Measurements from ENCODE around the gene GPNMB. TPM values are rescaled to one million over a fixed set of nuclear protein-coding genes. Genes with fewer than 3 reads are reported as not detected.

GPNMB gene
- total RNA-seq, 1 experiment from 2014 or later: 188 TPM

DNA sequence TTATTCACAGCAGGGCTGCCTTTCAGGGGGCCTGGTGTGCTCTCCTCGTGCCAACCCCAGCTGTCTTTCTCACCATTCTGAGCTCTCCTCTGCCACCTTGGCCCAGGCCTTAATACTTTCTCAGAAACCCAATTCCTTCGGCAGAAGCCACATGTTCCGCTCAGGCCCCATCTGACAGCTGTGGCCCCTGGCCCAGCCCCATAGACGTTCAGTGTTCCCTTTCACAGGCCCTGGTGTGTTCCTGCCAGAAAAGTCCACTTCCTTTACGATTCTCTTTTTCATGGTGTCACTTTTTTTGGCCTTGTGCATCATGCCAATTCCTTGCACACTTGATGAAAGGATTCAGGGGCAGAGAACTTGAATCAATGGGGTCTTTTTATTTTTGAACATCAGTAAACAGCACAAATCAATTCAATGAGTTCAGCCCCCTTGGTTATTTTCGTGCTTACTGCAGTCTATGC lies 15.9 kb upstream of the GPNMB start:
- peak; percentile 40 for DNase-seq (ENCODE audit: low read depth)

- DNase-seq (ENCODE audit: low read depth): no peak
Measured at GRCh38 chr7:23232966-23233365, 13.6 kb upstream of the GPNMB start.

DNA sequence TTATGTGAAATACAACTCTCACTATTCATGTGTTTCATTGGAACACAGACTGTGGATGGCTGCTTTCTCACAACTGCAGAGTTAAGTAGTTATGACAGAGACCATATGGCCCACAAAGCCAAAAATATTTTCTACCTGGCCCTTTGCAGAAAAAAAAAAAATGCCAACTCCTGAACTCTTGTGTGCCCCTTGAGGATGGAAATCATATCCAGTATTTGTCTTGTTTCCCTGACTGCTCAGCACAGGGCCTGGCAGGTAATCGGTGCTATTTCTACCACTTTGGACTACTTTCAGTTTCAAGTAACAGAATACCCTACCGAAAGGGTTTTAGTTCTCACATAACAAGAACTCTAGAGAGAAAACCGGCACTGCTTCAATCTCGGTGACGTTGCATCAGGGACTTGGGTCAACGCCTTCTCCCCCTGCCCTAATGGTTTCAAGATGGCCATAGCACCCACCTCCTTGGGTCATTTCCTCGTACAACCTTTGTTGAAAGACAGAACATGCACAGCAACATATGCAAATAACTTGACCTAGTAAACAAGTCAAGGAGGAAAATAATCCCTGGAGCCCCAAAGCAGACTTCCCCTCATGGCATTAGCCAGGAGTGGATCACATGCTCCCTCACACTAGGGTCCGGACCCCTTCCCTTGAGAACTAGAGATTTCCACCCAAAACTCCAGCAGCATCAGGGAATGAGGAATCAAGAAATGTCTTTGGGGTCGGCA lies 11.8 kb upstream of the GPNMB start:
- DNase-seq (ENCODE audit: low read depth): no peak

GRCh38 chr7:23235813-23236221 lies 10.8 kb upstream of the GPNMB start:
- DNase-seq (ENCODE audit: low read depth): no peak

GRCh38 chr7:23237000-23237399 lies 9.6 kb upstream of the GPNMB start:
- DNase-seq (ENCODE audit: low read depth): no peak

DNA sequence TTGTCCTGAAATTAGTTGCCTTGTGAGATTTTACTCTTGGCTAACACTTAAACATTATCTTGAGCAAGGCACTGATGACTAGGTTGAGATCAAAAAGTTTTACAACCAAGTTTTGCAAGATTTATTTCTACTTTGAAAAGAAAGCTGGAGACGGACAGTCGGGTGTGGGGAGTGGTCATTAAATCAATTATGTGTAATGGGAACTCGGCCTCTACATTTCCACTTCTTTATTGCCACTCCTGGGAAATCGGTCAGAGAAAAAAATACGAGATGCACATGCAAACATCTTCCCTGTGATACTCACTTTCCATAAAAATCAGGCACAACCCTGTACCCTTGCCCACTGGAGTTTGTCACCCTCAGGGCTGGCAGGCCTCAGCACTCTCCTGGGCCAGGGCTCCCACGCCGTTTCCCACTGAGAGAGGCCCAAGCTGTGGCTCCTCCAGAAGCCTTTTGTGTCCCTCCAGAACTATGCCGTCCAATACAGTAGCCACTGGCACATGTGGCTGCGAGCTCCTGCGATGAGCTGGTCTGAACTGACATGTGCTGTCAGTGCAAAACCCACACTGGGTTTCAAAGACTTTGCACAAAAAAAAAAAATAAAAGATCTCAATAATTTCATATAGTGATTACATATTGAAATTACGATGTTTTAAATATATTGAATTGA lies 7.5 kb upstream of the GPNMB start:
- no peak for DNase-seq (ENCODE audit: low read depth)

DNA sequence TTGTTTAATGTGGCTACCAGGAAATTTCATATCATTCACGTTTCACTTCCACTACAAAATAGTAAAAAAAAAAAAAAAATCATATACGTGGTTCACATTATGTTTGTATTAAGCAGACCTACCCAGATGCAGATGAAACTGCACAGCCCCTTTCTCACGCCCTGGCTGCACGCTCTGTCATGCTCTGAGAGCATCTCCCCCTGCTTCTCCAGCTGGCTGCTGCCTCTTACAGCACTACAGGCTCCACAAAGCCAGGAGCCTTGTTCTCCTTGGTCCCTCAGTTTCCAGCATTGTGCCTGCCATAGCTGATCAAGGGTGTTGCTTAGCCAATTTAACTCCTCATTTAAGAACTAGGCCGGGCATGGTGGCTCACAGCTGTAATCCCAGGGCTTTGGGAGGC lies 6.9 kb upstream of the GPNMB start:
- DNase-seq (ENCODE audit: low read depth): no peak

GRCh38 chr7:23242321-23242720 lies 4.3 kb upstream of the GPNMB start:
- no peak for DNase-seq (ENCODE audit: low read depth)

GRCh38 chr7:23242935-23243334 lies 3.6 kb upstream of the GPNMB start:
- no peak for DNase-seq (ENCODE audit: low read depth)

GRCh38 chr7:23247046-23247602 lies 549 bp downstream of the GPNMB start:
- peak; percentile 37 for DNase-seq (ENCODE audit: low read depth)

DNA sequence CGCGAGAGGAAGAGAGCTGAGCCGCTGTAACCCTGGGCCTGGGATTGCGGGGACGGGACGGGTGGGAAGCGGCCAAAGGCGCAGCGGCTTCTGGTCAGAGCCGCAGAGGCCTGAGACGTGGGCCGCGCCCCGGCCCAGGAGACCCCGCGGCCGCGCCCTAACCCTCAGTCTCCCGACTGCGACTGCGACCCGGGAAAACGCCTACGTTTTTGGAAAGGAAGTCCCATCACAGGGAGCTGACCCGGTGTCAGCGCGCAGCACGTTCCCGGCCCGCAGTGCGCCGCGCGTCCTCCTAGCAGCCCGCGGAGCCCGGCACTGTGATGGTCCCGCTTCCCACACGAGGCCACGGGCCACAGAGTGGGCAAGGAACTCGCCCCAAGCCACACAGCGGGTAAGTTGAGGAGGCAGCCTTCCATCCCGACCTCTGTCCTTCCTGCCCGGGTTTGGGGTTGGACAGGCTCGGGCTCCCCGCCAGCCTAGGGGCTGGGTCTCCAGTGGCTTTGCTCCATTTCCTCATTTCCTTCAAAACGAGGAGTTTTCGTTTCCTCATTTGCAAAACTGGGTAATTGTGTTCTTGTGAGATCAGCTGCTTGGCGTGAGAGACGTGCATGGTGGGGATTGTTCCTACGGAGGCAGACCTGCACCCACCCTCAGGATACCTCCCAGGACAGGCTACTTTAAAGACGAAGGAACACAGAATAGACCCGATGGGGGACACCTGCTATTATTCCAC lies 1.2 kb downstream of the GPNMB start:
- peak; percentile 40 for DNase-seq (ENCODE audit: low read depth)

DNA sequence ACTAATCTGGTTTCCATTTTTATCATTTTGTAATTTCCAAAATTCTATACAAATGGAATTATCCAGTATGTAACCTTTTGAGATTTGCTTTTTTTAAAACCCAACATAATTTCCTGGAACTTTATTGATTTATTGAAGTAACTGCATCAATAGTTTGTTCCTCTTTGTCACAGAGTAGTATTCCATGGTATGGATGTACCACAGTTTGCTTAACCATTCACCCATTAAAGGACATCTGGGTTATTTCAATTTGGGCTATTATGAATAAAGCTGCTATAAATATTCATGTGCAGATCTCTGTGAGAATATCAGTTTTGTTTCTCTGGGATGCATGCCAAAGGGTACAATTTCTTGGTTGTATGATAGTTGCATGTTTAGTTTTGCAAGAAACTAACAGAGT lies 2.9 kb downstream of the GPNMB start:
- no peak for DNase-seq (ENCODE audit: low read depth)

GRCh38 chr7:23254051-23254681 lies 7.6 kb downstream of the GPNMB start:
- peak; percentile 74 for DNase-seq (ENCODE audit: low read depth)

- DNase-seq (ENCODE audit: low read depth): no peak
Measured at GRCh38 chr7:23256731-23257130, 10.2 kb downstream of the GPNMB start.

GRCh38 chr7:23260371-23260770 lies 13.8 kb downstream of the GPNMB start:
- DNase-seq (ENCODE audit: low read depth): peak; percentile 34

DNA sequence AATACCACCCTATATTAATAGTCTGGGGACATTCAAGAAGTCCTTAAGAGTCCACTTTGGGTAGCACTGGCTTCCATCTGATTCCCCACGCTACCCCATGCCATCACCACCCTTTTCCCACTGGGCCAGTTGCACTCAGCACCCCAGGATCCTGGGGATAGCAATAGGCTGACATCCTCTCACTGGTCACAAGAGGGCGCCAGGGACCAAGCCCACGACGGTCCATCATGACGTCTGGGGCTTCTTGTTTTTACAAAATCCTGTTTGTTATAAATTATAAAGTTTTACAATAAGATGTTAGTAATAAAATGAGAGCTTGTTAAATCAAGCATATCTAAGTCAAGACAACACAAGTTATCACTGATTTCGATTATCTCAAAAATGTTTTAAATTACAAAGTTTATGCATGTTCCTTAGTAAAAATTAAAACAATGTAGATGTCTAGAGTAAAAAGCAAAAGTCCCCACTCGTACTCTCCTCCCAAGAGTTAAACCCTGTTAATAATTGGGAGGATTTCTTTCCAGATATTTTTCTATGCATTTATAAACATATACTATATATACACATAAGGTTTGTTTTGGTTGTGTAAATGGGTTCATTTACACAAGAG lies 15.4 kb downstream of the GPNMB start:
- DNase-seq (ENCODE audit: low read depth): peak; percentile 71

GRCh38 chr7:23264916-23265458 lies 18.4 kb downstream of the GPNMB start:
- no peak for DNase-seq (ENCODE audit: low read depth)

DNA sequence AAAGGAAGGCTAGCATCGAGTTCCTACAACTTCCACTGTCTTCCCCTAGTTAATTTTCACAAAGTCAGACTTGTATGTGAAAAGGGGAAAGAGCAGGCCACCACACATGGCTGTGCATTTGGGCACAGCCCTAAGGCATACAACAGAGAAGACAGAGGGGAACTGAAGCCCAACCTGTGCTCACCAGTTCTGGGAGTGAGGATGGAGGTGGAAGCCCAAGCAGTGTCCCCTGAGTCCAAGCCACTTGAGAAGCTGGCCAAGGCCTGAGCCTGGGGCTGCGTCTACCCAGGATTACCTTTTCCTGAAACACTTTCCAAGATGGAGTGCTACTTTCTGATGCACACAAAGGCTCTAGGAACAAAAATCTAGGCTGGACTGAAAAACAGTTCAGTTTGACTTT lies 20.3 kb downstream of the GPNMB start:
- DNase-seq (ENCODE audit: low read depth): no peak

- DNase-seq (ENCODE audit: low read depth): no peak
Measured at GRCh38 chr7:23267357-23267756, 20.8 kb downstream of the GPNMB start.

DNA sequence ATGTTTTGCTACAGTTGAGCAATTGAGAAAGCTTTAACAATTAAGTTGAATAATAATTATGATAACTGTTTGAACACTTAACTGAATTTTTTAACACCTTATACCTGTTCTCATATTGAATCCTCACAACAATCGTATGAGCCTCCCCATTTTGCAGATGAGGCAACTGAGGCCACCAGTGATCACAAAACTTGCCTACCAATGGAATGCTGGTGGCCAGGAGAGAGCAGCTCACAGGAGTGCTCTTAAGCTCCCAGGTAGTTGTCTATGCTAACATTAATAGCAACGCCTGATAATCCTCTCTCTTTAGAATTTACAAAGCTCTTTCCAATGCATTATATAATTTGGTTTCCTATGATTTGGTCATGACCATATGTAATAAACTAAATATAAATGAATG lies 21.6 kb downstream of the GPNMB start:
- no peak for DNase-seq (ENCODE audit: low read depth)

DNA sequence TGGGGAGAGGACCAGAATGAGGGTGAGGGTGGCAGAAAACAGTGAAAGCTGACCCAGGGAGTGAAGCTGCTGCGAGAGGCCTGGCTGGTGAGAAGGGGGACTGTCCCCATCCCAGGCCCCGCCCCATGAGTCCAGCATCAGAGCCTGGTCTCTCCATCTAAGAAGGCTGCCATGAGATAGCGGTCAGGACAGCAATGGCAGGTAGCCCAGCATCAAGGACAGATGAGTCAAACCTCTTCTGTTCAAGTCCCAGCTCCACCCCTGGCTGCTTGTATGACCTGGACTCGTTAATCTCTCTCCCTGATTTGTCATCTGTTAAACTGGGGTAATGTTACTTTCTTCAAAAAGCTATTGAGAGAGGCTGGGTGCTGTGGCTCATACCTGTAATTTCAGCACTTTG lies 22.2 kb downstream of the GPNMB start:
- no peak for DNase-seq (ENCODE audit: low read depth)
